Stomach (tissue), 9 donors: ENCODE results near the gene PPP4R2. TPM values are rescaled to one million over a fixed set of nuclear protein-coding genes. Genes with fewer than 3 reads are reported as not detected.

ENCODE experiments used
- DNase-seq, 2 donors: peaks; one replicate each; pipeline versions ENCODE4 v3.0.0 to v3.0.0-alpha.2; 2013 to 2019
- H3K27ac ChIP-seq, 5 donors: fragments of 200-600 bp in 4 of 5; sonication (generic) in 4 of 5; one replicate each; pipeline ENCODE4 v1.5.1; 2013 to 2019; ENCODE audit warnings: mild to moderate bottlenecking in 1 of 5, moderate library complexity in 1 of 5
- H3K27me3 ChIP-seq, 3 donors: fragments of 200-600 bp; sonication (generic); one replicate each; pipeline ENCODE4 v1.5.1; 2017 to 2019; ENCODE audit warnings: mixed run types in 1 of 3
- H3K36me3 ChIP-seq, 4 donors: fragments of 200-600 bp; sonication (generic); 1 replicate in 3 of 4; 2 replicates in 1 of 4; pipeline ENCODE4 v1.5.1; 2016 to 2019
- H3K4me1 ChIP-seq, 4 donors: fragments of 200-600 bp; sonication (generic); one replicate each; pipeline ENCODE4 v1.5.1; 2016 to 2019
- H3K4me3 ChIP-seq, 4 donors: fragments of 200-600 bp; sonication (generic) in 3 of 4; one replicate each; pipeline ENCODE4 v1.5.1; 2016 to 2019; ENCODE audit warnings: mild to moderate bottlenecking in 1 of 4
- H3K9me3 ChIP-seq, 4 donors: fragments of 200-600 bp; sonication (generic); one replicate each; pipeline ENCODE4 v1.5.1; 2016 to 2019
- CTCF ChIP-seq, 7 experiments: fragments of 450-650 bp in 4 of 7; fragments of 200-600 bp in 3 of 7; sonication (generic) in 3 of 7; IDR thresholded peaks; one replicate each; pipeline ENCODE4 v1.5.1; 2016 to 2019; ENCODE audit warnings: antibody characterized with exemption in 7 of 7, control low read depth in 2 of 7, mild to moderate bottlenecking in 1 of 7
- EP300 ChIP-seq: sonication (generic); formaldehyde crosslinking; IDR thresholded peaks from one replicate; pipeline ENCODE4 v1.6.1; 2017; ENCODE audit warnings: antibody characterized with exemption
- POLR2A ChIP-seq, 4 donors: fragments of 450-650 bp; IDR thresholded peaks; one replicate each; pipeline ENCODE4 v1.6.1; 2016; ENCODE audit warnings: antibody characterized with exemption in 4 of 4, control low read depth in 2 of 4, mild to moderate bottlenecking in 1 of 4, moderate library complexity in 1 of 4
- POLR2AphosphoS5 ChIP-seq, 3 donors: sonication (generic); formaldehyde crosslinking; IDR thresholded peaks; one replicate each; pipeline ENCODE4 v1.6.1; 2016; ENCODE audit warnings: antibody characterized with exemption in 3 of 3
- WGBS, 5 donors: extraction: QIAGEN DNeasy Blood & Tissue Kit in 3 of 5; methylation state at CpG; one replicate each; pipeline versions ENCODE4 v1.1.5 to v1.1.7; 2013 to 2018; 5-methylcytosine and 5-hydroxymethylcytosine counted together
- intact Hi-C: fragments of 100-400 bp; cut with DNase I; formaldehyde crosslinking; loops from one replicate; pipeline ENCODE4 v1.15.1; 2023; ENCODE audit warnings: low total_unique reads
- polyA plus RNA-seq, 3 donors: library from polyadenylated mRNA; stranded (reverse); fragments of 200-250 nt; gene quantifications; one replicate each; pipeline ENCODE4 v1.2.3, GENCODE V29; 2013
- total RNA-seq, 5 donors: library from RNA; depleted of rRNA; stranded (reverse); fragments of >200 nt; gene quantifications; one replicate each; pipeline versions ENCODE4 v1.1.0 to v1.2.3, GENCODE V29; 2014 to 2016
- donor health status: healthy with polysubstance abuse.
- donor health status: Bipolar disorder and iron deficiency.
- donor health status: healthy.

PPP4R2 gene
- total and polyA plus RNA-seq, 8 donors, result 10.7 to 100 (median 21.8) TPM

GRCh38 chr3:73072634-73073033 is 76.0 kb downstream of the PPP4R2 start:
- no peak for DNase-seq
- H3K27me3 ChIP-seq, result no peaks in the 10 kb centered on the region
- WGBS, 5 donors, result 47 to 72% (median 55%) methylated on average over 1 of the region's 1 CpG
- H3K4me3 ChIP-seq, result no peak overlapping the region
- TF ChIP-seq CTCF (IDR thresholded peaks at IDR 0.05), result no peak
- no peak overlapping the region for H3K27ac ChIP-seq
- intact Hi-C loops, result no loop called here
- no peaks in the 10 kb centered on the region for H3K9me3 ChIP-seq
- no peaks in the 10 kb centered on the region for H3K4me1 ChIP-seq
- H3K36me3 ChIP-seq, result peaks cover 0 to 4% (median 3%) of the 10 kb centered on the region in 4 donors

DNA sequence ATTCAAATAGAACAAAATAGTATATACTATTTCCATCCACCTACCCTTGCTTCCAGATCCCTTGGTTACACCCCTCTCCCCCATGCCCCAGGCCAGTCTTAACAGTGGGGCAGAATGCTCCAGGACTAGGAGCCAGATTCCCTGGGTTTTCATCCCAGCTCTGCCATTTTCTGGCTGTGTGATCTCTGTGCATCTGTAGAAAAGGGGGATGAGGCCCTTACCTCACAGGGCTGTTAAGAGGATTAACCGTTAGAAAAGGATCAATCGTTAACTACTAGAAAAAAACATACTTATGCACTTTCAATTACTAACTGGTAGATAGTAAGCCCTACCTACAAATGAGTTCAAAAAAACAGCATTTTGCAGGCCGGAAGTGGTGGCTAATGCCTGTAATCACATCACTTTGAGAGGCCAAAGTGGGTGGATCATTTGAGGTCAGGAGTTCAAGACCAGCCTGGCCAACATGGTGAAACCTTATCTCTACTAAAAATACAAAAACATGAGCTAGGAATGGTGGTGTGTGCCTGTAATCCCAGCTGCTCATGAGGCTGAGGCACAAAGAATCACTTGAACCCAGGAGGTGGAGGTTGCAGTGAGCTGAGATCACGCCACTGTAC is 76.6 kb downstream of the PPP4R2 start:
- no peak overlapping the region for H3K4me3 ChIP-seq
- WGBS, 5 donors, result 51 to 60% (median 58%) methylated on average over 4 of the region's 4 CpGs
- TF ChIP-seq POLR2AphosphoS5 (IDR thresholded peaks at IDR 0.05) (no peak), CTCF (IDR thresholded peaks at IDR 0.05) (no peak), EP300 (no peak), POLR2A (IDR thresholded peaks at IDR 0.05) (no peak)
- DNase-seq, result no peak
- no peaks in the 10 kb centered on the region for H3K4me1 ChIP-seq
- no peaks in the 10 kb centered on the region for H3K27me3 ChIP-seq
- H3K36me3 ChIP-seq, result peaks cover 0 to 4% (median 3%) of the 10 kb centered on the region in 4 donors
- H3K9me3 ChIP-seq, result no peaks in the 10 kb centered on the region
- no peak overlapping the region for H3K27ac ChIP-seq
- intact Hi-C loops, result no loop called here

GRCh38 chr3:73074781-73075180 is 78.2 kb downstream of the PPP4R2 start:
- Histone ChIP-seq H3K4me3 (no peak overlapping the region), H3K36me3 (no peaks in the 10 kb centered on the region), H3K27me3 (no peaks in the 10 kb centered on the region), H3K4me1 (no peaks in the 10 kb centered on the region), H3K27ac (no peak overlapping the region), H3K9me3 (no peaks in the 10 kb centered on the region)
- WGBS, 5 donors, result 75 to 84% (median 79%) methylated on average over 8 of the region's 8 CpGs
- TF ChIP-seq CTCF (IDR thresholded peaks at IDR 0.05) (no peak), POLR2AphosphoS5 (IDR thresholded peaks at IDR 0.05) (no peak), POLR2A (IDR thresholded peaks at IDR 0.05) (no peak), EP300 (no peak)
- intact Hi-C loops, result no loop called here
- DNase-seq, result no peak

- WGBS, 5 donors, result 73 to 79% (median 75%) methylated on average over 17 of the region's 17 CpGs
- intact Hi-C loops, result loop anchor here (10.0 kb wide), 1 partner anchor 226 kb away; no protein-coding TSS in a partner anchor
- no peaks in the 10 kb centered on the region for H3K9me3 ChIP-seq
- no peak for DNase-seq
- H3K4me3 ChIP-seq, result no peak overlapping the region
- no peaks in the 10 kb centered on the region for H3K27me3 ChIP-seq
- no peak overlapping the region for H3K27ac ChIP-seq
- H3K4me1 ChIP-seq, result no peaks in the 10 kb centered on the region
- TF ChIP-seq POLR2A (IDR thresholded peaks at IDR 0.05) (no peak), CTCF (IDR thresholded peaks at IDR 0.05) (no peak), EP300 (no peak), POLR2AphosphoS5 (IDR thresholded peaks at IDR 0.05) (no peak)
- no peaks in the 10 kb centered on the region for H3K36me3 ChIP-seq
Measured at GRCh38 chr3:73080216-73080966, 83.8 kb downstream of the PPP4R2 start.
